ENCODE measurements around the gene SEMA3D. TPM values are rescaled to one million over a fixed set of nuclear protein-coding genes. Genes with fewer than 3 reads are reported as not detected.

SEMA3D gene
- 0.05 to 0.06 TPM (median 0.06 TPM) in 3 of 5 replicates, not detected in the others for total RNA-seq (2022; extraction: Qiagen RNA extraction)

DNA sequence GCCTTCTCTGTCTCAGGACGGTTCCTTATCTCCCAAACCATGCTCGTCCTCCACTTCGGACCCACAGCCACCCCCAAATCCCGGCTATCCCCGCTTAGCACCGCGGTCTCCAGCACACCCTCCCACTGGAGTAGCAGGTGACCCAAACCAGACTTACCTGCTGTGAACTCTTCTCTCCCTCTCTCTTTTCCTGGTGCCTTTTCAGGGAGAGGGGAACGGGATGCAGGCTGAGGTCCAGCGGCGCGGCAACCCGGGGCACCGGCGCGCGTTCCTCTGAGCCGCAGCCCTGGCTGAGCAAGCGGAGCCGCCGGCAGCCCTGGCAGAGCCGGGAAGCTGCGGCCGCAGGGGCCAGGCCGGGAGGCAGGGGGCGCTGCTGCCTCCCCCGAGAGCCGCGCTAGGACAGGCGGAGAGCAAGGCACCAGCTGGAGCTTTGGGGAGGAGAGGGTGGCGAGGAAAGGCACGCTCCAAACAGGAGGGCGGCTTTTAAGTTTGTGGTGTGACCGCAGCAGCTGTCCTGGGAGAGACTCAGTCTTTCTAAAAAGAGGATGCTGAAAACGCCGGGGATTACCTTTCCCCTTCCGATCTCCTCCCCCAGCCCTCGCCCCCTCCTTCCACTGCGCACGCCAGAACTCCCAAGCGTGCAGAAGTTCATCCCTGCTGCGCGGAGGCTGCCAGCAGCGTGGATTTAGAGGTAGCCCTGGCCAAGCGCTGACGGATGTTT is at the start of gene SEMA3D:
TSS of gene SEMA3D (minus strand) at position 536 of the 721 bp plus-strand sequence. CDS start 65,165 bp downstream, outside the sequence.

